Uterus (tissue), 2 donors: Measurements from ENCODE around the gene PRR20B.

Source experiments
- POLR2A ChIP-seq, 2 donors: fragments of 450-650 bp; IDR thresholded peaks; one replicate each; pipeline ENCODE4 v1.6.1; 2016; ENCODE audit warnings: antibody characterized with exemption in 2 of 2, mild to moderate bottlenecking in 1 of 2, moderate library complexity in 1 of 2
- TF ChIP-seq, protein P1 (sequence below), 4 experiments: fragments of 200-600 bp in 2 of 4; fragments of 450-650 bp in 2 of 4; sonication (generic) in 2 of 4; IDR thresholded peaks; one replicate each; pipeline ENCODE4 v1.5.1; 2016 to 2019; ENCODE audit warnings: antibody characterized with exemption in 4 of 4, mild to moderate bottlenecking in 2 of 4, moderate library complexity in 1 of 4

DNA sequence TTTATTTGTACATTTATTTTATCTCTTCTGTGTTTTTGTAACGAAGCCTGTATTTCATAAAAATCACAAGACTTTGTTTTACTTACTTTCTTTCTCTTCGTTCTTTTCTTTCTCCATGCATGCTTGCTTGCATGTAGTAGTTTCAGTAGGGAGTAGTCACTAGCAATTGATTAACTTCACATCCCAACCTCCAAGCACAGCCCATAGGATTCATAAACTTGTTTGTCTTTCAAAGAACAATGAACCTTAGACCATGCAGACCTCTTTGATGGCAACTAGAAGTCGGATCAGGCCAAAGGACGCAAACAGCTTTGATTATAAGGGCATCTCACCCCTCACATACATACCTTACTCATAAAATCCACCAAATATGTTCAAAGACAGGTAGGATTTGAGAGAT lies 9.7 kb upstream of the PRR20B start:
- no peak for TF ChIP-seq POLR2A (IDR thresholded peaks at IDR 0.05)
- TF ChIP-seq, protein P1, sequence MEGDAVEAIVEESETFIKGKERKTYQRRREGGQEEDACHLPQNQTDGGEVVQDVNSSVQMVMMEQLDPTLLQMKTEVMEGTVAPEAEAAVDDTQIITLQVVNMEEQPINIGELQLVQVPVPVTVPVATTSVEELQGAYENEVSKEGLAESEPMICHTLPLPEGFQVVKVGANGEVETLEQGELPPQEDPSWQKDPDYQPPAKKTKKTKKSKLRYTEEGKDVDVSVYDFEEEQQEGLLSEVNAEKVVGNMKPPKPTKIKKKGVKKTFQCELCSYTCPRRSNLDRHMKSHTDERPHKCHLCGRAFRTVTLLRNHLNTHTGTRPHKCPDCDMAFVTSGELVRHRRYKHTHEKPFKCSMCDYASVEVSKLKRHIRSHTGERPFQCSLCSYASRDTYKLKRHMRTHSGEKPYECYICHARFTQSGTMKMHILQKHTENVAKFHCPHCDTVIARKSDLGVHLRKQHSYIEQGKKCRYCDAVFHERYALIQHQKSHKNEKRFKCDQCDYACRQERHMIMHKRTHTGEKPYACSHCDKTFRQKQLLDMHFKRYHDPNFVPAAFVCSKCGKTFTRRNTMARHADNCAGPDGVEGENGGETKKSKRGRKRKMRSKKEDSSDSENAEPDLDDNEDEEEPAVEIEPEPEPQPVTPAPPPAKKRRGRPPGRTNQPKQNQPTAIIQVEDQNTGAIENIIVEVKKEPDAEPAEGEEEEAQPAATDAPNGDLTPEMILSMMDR (IDR thresholded peaks at IDR 0.05) = no peak
